ENCODE data around the gene CACNA1S. TPM values are rescaled to one million over a fixed set of nuclear protein-coding genes. Genes with fewer than 3 reads are reported as not detected.
A peak's percentile ranks its signal among the peaks of the same experiment; 100 is the strongest.

The CACNA1S gene
- total and polyA plus RNA-seq, 2 of the 8 experiments (the other 6 are each of a cell fraction or from before 2014, with no cell fraction given), result 0.06 TPM; not detected in 1

GRCh38 chr1:201108614-201109013 lies 3.6 kb downstream of the CACNA1S start:
- Histone ChIP-seq H3K36me3 (ENCODE audit: control insufficient read depth in 2 of 4, insufficient read depth in 4 of 4, low read length in 3 of 4) (no peaks in the 10 kb centered on the region), H4K8ac (ENCODE audit: extremely low read depth, insufficient read depth, low read length) (no peak overlapping the region), H3K23ac (ENCODE audit: insufficient read length) (no peak overlapping the region), H2BK120ac (replicated peaks; ENCODE audit: low read depth, low read length) (no peak overlapping the region), H3K4me2 (ENCODE audit: insufficient read depth in 1 of 2, low read depth in 2 of 2, low read length in 2 of 2) (no peak overlapping the region), H2AFZ (ENCODE audit: low read length) (no peak overlapping the region), H3K79me2 (ENCODE audit: control insufficient read depth in 1 of 2, insufficient read depth in 2 of 2, low read length in 2 of 2) (no peaks in the 10 kb centered on the region), H3K27ac (ENCODE audit: low read depth, low read length) (no peak overlapping the region), H3K4me1 (replicated peaks in 1 of 4; ENCODE audit: control insufficient read depth in 3 of 4, insufficient read depth in 4 of 4, low read length in 3 of 4) (peaks cover 0 to 7% (median 3%) of the 10 kb centered on the region in 4 experiments; a peak in 3 of 7 replicates), H4K5ac (ENCODE audit: insufficient read length, low read depth, low read length) (no peak overlapping the region), H2AK5ac (ENCODE audit: low read depth, low read length) (no peak overlapping the region), H2BK5ac (ENCODE audit: low read depth, low read length) (no peak overlapping the region), H3K23me2 (ENCODE audit: low read depth, low read length) (no peaks in the 10 kb centered on the region), H2BK15ac (ENCODE audit: low read length) (no peak overlapping the region), H2BK12ac (ENCODE audit: low read depth, low read length) (no peak overlapping the region), H2BK20ac (ENCODE audit: low read length) (0 out of 2 replicates have a peak overlapping the region, but pooled peaks have one; percentile 21), H4K20me1 (replicated peaks in 1 of 2; ENCODE audit: control insufficient read depth in 1 of 2, insufficient read depth in 2 of 2, low read length in 2 of 2) (no peaks in the 10 kb centered on the region), H3K56ac (replicated peaks; ENCODE audit: insufficient read length, low read depth, low read length) (no peak overlapping the region), H3K4me3 (ENCODE audit: extremely low read depth in 1 of 4, insufficient read depth in 2 of 4, low read depth in 3 of 4, low read length in 4 of 4) (no peak overlapping the region), H3K14ac (ENCODE audit: insufficient read length) (no peak overlapping the region), H3K27me3 (replicated peaks in 1 of 4; ENCODE audit: control insufficient read depth in 3 of 4, extremely low read depth in 1 of 4, insufficient read depth in 3 of 4, low read length in 3 of 4) (peaks cover 0 to 3% (median 2%) of the 10 kb centered on the region in 4 experiments; a peak in 3 of 7 replicates), H3K18ac (ENCODE audit: extremely low read depth, low read length) (no peak overlapping the region), H3K4ac (replicated peaks; ENCODE audit: insufficient read length, low read depth, low read length) (no peak overlapping the region), H3K9me3 (ENCODE audit: insufficient read depth in 2 of 2, low read depth in 1 of 2, low read length in 1 of 2) (no peaks in the 10 kb centered on the region), H3K79me1 (ENCODE audit: low read depth, low read length) (no peaks in the 10 kb centered on the region), H4K91ac (replicated peaks; ENCODE audit: insufficient read length, low read length) (no peak overlapping the region), H3K9ac (replicated peaks in 1 of 4; ENCODE audit: extremely low read depth in 1 of 4, low read depth in 3 of 4, low read length in 3 of 4) (no peak overlapping the region)
- no peak for FAIRE-seq
- 47% methylated on average over 1 of the region's 1 CpG; no CpG with 5 or more reads in 1 of the 2 experiments for WGBS, 2 experiments (ENCODE audit: extremely low coverage in 1 of 2, insufficient coverage in 1 of 2, insufficient read length in 1 of 2, insufficient replicate concordance in 2 of 2, low coverage in 1 of 2, low lambda C conversion rate in 2 of 2, missing lambda C conversion rate in 1 of 2)
- TF ChIP-seq ZNF274 (IDR thresholded peaks at IDR 0.05; ENCODE audit: borderline replicate concordance, extremely low read depth, low read length) (no peak), TBP (IDR thresholded peaks at IDR 0.05; ENCODE audit: low read depth, low read length) (no peak), E2F6 (IDR thresholded peaks at IDR 0.05) (no peak), HDAC2 (IDR thresholded peaks at IDR 0.05; ENCODE audit: borderline replicate concordance in 1 of 2, low read depth in 2 of 2, low read length in 2 of 2) (no peak), POLR2AphosphoS5 (IDR thresholded peaks at IDR 0.05; ENCODE audit: low read depth, low read length) (no peak), EGR1 (IDR thresholded peaks at IDR 0.05; ENCODE audit: borderline replicate concordance, low read depth, low read length) (no peak)
- DNase-seq (ENCODE audit: low read depth in 1 of 2, low spot score in 2 of 2), result no peak
- CTCF ChIA-PET (ENCODE audit: partially characterized antibody), result interaction anchor here (1.0 to 5.9 kb wide), 8 partner anchors 8 to 137 kb away, joined by 3 to 44 read pairs (median 6); no protein-coding TSS in a partner anchor
- POLR2A ChIA-PET (ENCODE audit: partially characterized antibody), result interaction anchor here (0.6 to 1.0 kb wide), 2 partner anchors 12 to 23 kb away, joined by 3 to 6 read pairs; no protein-coding TSS in a partner anchor

Data from H1 (cell line).